ENCODE measurements around the gene LPAR3.
"Not testable (repeated sequence)": the region's sequence is repeated elsewhere in the genome, so short reads cannot be mapped to it uniquely, and the experiment has no call there.

Gene LPAR3

GRCh38 chr1:84907095-84907827, 14.3 kb upstream of the LPAR3 start:
- DNase-seq (ENCODE audit: low read depth in 1 of 2, low spot score in 1 of 2): no peak

- DNase-seq (ENCODE audit: low read depth in 1 of 2, low spot score in 1 of 2): not testable (repeated sequence)
Measured at GRCh38 chr1:84902727-84903126, 9.7 kb upstream of the LPAR3 start.

GRCh38 chr1:84899969-84900368, 7.0 kb upstream of the LPAR3 start:
- DNase-seq (ENCODE audit: low read depth in 1 of 2, low spot score in 1 of 2): no peak

GRCh38 chr1:84896279-84896678, 3.3 kb upstream of the LPAR3 start:
- no peak for DNase-seq (ENCODE audit: low read depth in 1 of 2, low spot score in 1 of 2)

- no peak for DNase-seq (ENCODE audit: low read depth in 1 of 2, low spot score in 1 of 2)
Measured at GRCh38 chr1:84890566-84890965, 2.4 kb downstream of the LPAR3 start.

GRCh38 chr1:84889437-84889836, 3.6 kb downstream of the LPAR3 start:
- DNase-seq (ENCODE audit: low read depth in 1 of 2, low spot score in 1 of 2): no peak

- no peak for DNase-seq (ENCODE audit: low read depth in 1 of 2, low spot score in 1 of 2)
Measured at GRCh38 chr1:84888753-84889152, 4.3 kb downstream of the LPAR3 start.

GRCh38 chr1:84887261-84887934, 5.6 kb downstream of the LPAR3 start:
- DNase-seq (ENCODE audit: low read depth in 1 of 2, low spot score in 1 of 2): no peak

GRCh38 chr1:84885469-84885868, 7.5 kb downstream of the LPAR3 start:
- no peak for DNase-seq (ENCODE audit: low read depth in 1 of 2, low spot score in 1 of 2)

GRCh38 chr1:84884671-84885389, 8.2 kb downstream of the LPAR3 start:
- no peak for DNase-seq (ENCODE audit: low read depth in 1 of 2, low spot score in 1 of 2)

- no peak for DNase-seq (ENCODE audit: low read depth in 1 of 2, low spot score in 1 of 2)
Measured at GRCh38 chr1:84883286-84883685, 9.7 kb downstream of the LPAR3 start.

GRCh38 chr1:84877592-84877991, 15.4 kb downstream of the LPAR3 start:
- no peak for DNase-seq (ENCODE audit: low read depth in 1 of 2, low spot score in 1 of 2)

- no peak for DNase-seq (ENCODE audit: low read depth in 1 of 2, low spot score in 1 of 2)
Measured at GRCh38 chr1:84876353-84876752, 16.7 kb downstream of the LPAR3 start.

- no peak for DNase-seq (ENCODE audit: low read depth in 1 of 2, low spot score in 1 of 2)
Measured at GRCh38 chr1:84873366-84873765, 19.6 kb downstream of the LPAR3 start.

GRCh38 chr1:84872696-84873355, 20.2 kb downstream of the LPAR3 start:
- no peak for DNase-seq (ENCODE audit: low read depth in 1 of 2, low spot score in 1 of 2)

- DNase-seq (ENCODE audit: low read depth in 1 of 2, low spot score in 1 of 2): no peak
Measured at GRCh38 chr1:84871181-84871580, 21.8 kb downstream of the LPAR3 start.

GRCh38 chr1:84870591-84870990, 22.4 kb downstream of the LPAR3 start:
- no peak for DNase-seq (ENCODE audit: low read depth in 1 of 2, low spot score in 1 of 2)

- DNase-seq (ENCODE audit: low read depth in 1 of 2, low spot score in 1 of 2): no peak
Measured at GRCh38 chr1:84869720-84870119, 23.3 kb downstream of the LPAR3 start.

GRCh38 chr1:84862810-84863251, 30.2 kb downstream of the LPAR3 start:
- peak in 1 of 2 donors; percentile 56 for DNase-seq (ENCODE audit: low read depth in 1 of 2, low spot score in 1 of 2)

- DNase-seq (ENCODE audit: low read depth in 1 of 2, low spot score in 1 of 2): no peak
Measured at GRCh38 chr1:84861988-84862644, 30.9 kb downstream of the LPAR3 start.

GRCh38 chr1:84861516-84861915, 31.5 kb downstream of the LPAR3 start:
- no peak for DNase-seq (ENCODE audit: low read depth in 1 of 2, low spot score in 1 of 2)
